Endothelial cell of umbilical vein (primary cell): ENCODE data around the gene SH3GL3. TPM values are rescaled to one million over a fixed set of nuclear protein-coding genes. Genes with fewer than 3 reads are reported as not detected.

Experiments
- BruUV-seq: library from RNA; stranded (reverse); fragments of 400-500 nt; replicated peaks from 2 replicates; lab custom pipeline; 2021; lab: Mats Ljungman, UMichigan
- CTCF ChIA-PET: fragments of 300-600, 350-600 bp; sonication (Branson Sonifier 250); formaldehyde crosslinking; loops from one replicate; lab custom pipeline; 2021; ENCODE audit warnings: antibody characterized with exemption, inconsistent platforms; lab: Charles Lee
- POLR2A ChIA-PET: fragments of 300-600, 350-600 bp; sonication (Branson Sonifier 250); formaldehyde crosslinking; loops from one replicate; lab custom pipeline; 2021; ENCODE audit warnings: antibody characterized with exemption, inconsistent platforms; lab: Charles Lee
- DNase-seq: peaks from one replicate; pipeline ENCODE4 v3.0.0-alpha.2; 2011; ENCODE audit warnings: low read depth, low spot score
- FAIRE-seq: peaks from 2 replicates; lab custom pipeline; 2011; peaks lifted over from hg19 to GRCh38; lab: Jason Lieb, UNC
- H2AFZ ChIP-seq: 2 replicates; pipeline ENCODE4 v1.6.0; 2012; ENCODE audit warnings: low read depth, low read length, control low read depth, inconsistent platforms
- H3K27ac ChIP-seq: 2 replicates; pipeline ENCODE4 v1.5.1; 2011; ENCODE audit warnings: low read depth, mild to moderate bottlenecking, control low read depth, low read length, moderate library complexity; ENCODE audit not compliant: insufficient read depth
- H3K27me3 ChIP-seq, 2 experiments: 2 replicates each; pipeline versions ENCODE4 v1.6.0 to v1.6.1; 2011; ENCODE audit warnings: low read length in 2 of 2, mixed read lengths in 1 of 2; ENCODE audit not compliant: control insufficient read depth in 2 of 2, insufficient read depth in 2 of 2
- H3K36me3 ChIP-seq, 2 experiments: 2 replicates in 1 of 2; 3 replicates in 1 of 2; pipeline ENCODE4 v1.5.1; 2011; ENCODE audit warnings: low read length in 2 of 2, mild to moderate bottlenecking in 1 of 2, moderate library complexity in 1 of 2; ENCODE audit not compliant: control insufficient read depth in 2 of 2, insufficient read depth in 2 of 2; ENCODE audit errors: extremely low read depth in 1 of 2
- H3K4me1 ChIP-seq: 3 replicates; pipeline ENCODE4 v1.5.1; 2011; ENCODE audit warnings: mild to moderate bottlenecking, low read length; ENCODE audit not compliant: control insufficient read depth, insufficient read depth; ENCODE audit errors: extremely low read depth
- H3K4me2 ChIP-seq: 2 replicates; pipeline ENCODE4 v1.6.1; 2011; ENCODE audit warnings: low read length, control low read depth, mixed read lengths; ENCODE audit not compliant: insufficient read depth
- H3K4me3 ChIP-seq, 3 experiments: fragments of 200-600 bp in 1 of 3; sonication (generic), shearing (Covaris generic) in 1 of 3; replicated peaks in 1 of 3; 2 replicates each; pipeline ENCODE4 v1.5.1; 2011 to 2016; ENCODE audit warnings: control low read depth in 3 of 3, low read length in 3 of 3, mild to moderate bottlenecking in 2 of 3, inconsistent platforms in 1 of 3, low read depth in 1 of 3, moderate library complexity in 1 of 3; ENCODE audit not compliant: insufficient read depth in 1 of 3
- H3K79me2 ChIP-seq: 2 replicates; pipeline ENCODE4 v1.6.0; 2012; ENCODE audit warnings: low read length, inconsistent platforms; ENCODE audit not compliant: control insufficient read depth, insufficient read depth
- H3K9ac ChIP-seq: replicated peaks from 2 replicates; pipeline ENCODE3; 2011; ENCODE audit warnings: low read length, control low read depth; ENCODE audit not compliant: insufficient read depth; ENCODE audit errors: extremely low read depth
- H3K9me1 ChIP-seq: replicated peaks from 3 replicates; pipeline ENCODE4 v1.6.0; 2011; ENCODE audit warnings: mild to moderate bottlenecking, low read length; ENCODE audit not compliant: control insufficient read depth, insufficient read depth; ENCODE audit errors: extremely low read depth
- H3K9me3 ChIP-seq: replicated peaks from 2 replicates; pipeline ENCODE4 v1.5.1; 2012; ENCODE audit warnings: low read length, inconsistent platforms; ENCODE audit not compliant: control insufficient read depth, insufficient read depth
- H4K20me1 ChIP-seq: replicated peaks from 2 replicates; pipeline ENCODE3; 2011; ENCODE audit warnings: mild to moderate bottlenecking, low read length; ENCODE audit not compliant: control insufficient read depth, insufficient read depth; ENCODE audit errors: extremely low read depth
- CTCF ChIP-seq, 2 donors: IDR thresholded peaks; 1 replicate in 1 of 2; 2 replicates in 1 of 2; pipeline ENCODE4 v1.5.1; 2011; ENCODE audit warnings: low read length in 2 of 2, mild to moderate bottlenecking in 2 of 2, moderate library complexity in 2 of 2, control low read depth in 1 of 2, inconsistent platforms in 1 of 2, low read depth in 1 of 2; ENCODE audit not compliant: insufficient read depth in 1 of 2; ENCODE audit errors: extremely low read depth in 1 of 2
- EZH2 ChIP-seq: IDR thresholded peaks from 2 replicates; pipeline ENCODE4 v1.6.1; 2012; ENCODE audit warnings: borderline replicate concordance, low read depth, mild to moderate bottlenecking, moderate library complexity, low read length, inconsistent platforms; ENCODE audit not compliant: severe bottlenecking
- FOS ChIP-seq: IDR thresholded peaks from 2 replicates; pipeline ENCODE4 v1.6.1; 2011; ENCODE audit warnings: mild to moderate bottlenecking, low read length, moderate library complexity, borderline replicate concordance; ENCODE audit not compliant: insufficient read depth
- JUN ChIP-seq: IDR thresholded peaks from 2 replicates; pipeline ENCODE4 v1.6.1; 2011; ENCODE audit warnings: borderline replicate concordance, low read depth; ENCODE audit not compliant: insufficient read length, insufficient read depth
- MYC ChIP-seq: IDR thresholded peaks from one replicate; pipeline ENCODE4 v1.6.1; 2011; ENCODE audit warnings: mild to moderate bottlenecking, low read depth, low read length
- POLR2A ChIP-seq: IDR thresholded peaks from 2 replicates; pipeline ENCODE4 v1.6.1; 2012; ENCODE audit warnings: low read depth, mild to moderate bottlenecking, control low read depth, low read length
- POLR2AphosphoS5 ChIP-seq: IDR thresholded peaks from 2 replicates; pipeline ENCODE4 v1.6.1; 2012; ENCODE audit warnings: low read depth, mild to moderate bottlenecking, control low read depth, low read length, moderate library complexity; ENCODE audit not compliant: insufficient read depth
- dilution Hi-C: fragments of 300-500 bp; cut with MboI; formaldehyde crosslinking; loops from one replicate; pipeline ENCODE4 v1.15.0; 2019; ENCODE audit warnings: low sequenced_read_pairs; ENCODE audit not compliant: extremely low pct_ligation_motif_present
- intact Hi-C: fragments of 100-400 bp; cut with micrococcal nuclease; formaldehyde crosslinking; loops from one replicate; pipeline ENCODE4 v1.10.0; 2022
- polyA plus RNA-seq, 4 experiments: library from polyadenylated mRNA; depleted of rRNA in 3 of 4; stranded (reverse) in 3 of 4; unstranded in 1 of 4; fragments of >200 nt; gene quantifications; 2 replicates each; pipeline versions ENCODE4 v1.2.1 to v1.2.3, GENCODE V29; 2011 to 2012; ENCODE audit warnings: missing spikeins in 1 of 4
- total RNA-seq: library from RNA; stranded (reverse); gene quantifications from 2 replicates; pipeline ENCODE4 v1.2.3, GENCODE V29; 2021
- TF ChIP-seq, protein P1 (sequence below): IDR thresholded peaks from 2 replicates; pipeline ENCODE4 v1.6.1; 2011; ENCODE audit not compliant: insufficient read depth, insufficient read length

Gene SH3GL3
- total and polyA plus RNA-seq, 2 donors (not counting 3 experiments of a cell fraction or from before 2014, with no cell fraction given) = not detected

- FAIRE-seq = no peak
- no peak overlapping the region for H3K9ac ChIP-seq
- no peak for DNase-seq
- no peaks in the 10 kb centered on the region for H3K4me1 ChIP-seq
- H4K20me1 ChIP-seq = no peaks in the 10 kb centered on the region
- ChIA-PET CTCF (no interaction called here), POLR2A (no interaction called here)
- H3K4me3 ChIP-seq = no peak overlapping the region
- H2AFZ ChIP-seq = no peak overlapping the region
- no peaks in the 10 kb centered on the region for H3K27me3 ChIP-seq
- dilution Hi-C loops = no loop called here
- H3K79me2 ChIP-seq = no peaks in the 10 kb centered on the region
- H3K27ac ChIP-seq = no peak overlapping the region
- H3K4me2 ChIP-seq = no peak overlapping the region
- H3K9me1 ChIP-seq = no peaks in the 10 kb centered on the region
- BruUV-seq = no TSS peak
- no peaks in the 10 kb centered on the region for H3K9me3 ChIP-seq
- H3K36me3 ChIP-seq = no peaks in the 10 kb centered on the region
- TF ChIP-seq MYC = no peak
- no peak for TF ChIP-seq FOS
- TF ChIP-seq, protein P1, sequence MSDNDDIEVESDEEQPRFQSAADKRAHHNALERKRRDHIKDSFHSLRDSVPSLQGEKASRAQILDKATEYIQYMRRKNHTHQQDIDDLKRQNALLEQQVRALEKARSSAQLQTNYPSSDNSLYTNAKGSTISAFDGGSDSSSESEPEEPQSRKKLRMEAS = no peak
- no peak for TF ChIP-seq CTCF (IDR thresholded peaks at IDR 0.05; ENCODE audit: extremely low read depth in 1 of 2, insufficient read depth in 1 of 2, low read depth in 1 of 2, low read length in 2 of 2)
- no peak for TF ChIP-seq POLR2AphosphoS5
- no peak for TF ChIP-seq EZH2
- TF ChIP-seq POLR2A = no peak
- TF ChIP-seq JUN = no peak
- intact Hi-C loops = no loop called here
These were observed 29.6 kb downstream of the SH3GL3 start for GRCh38 chr15:83476708-83477107.
